Tibial artery (tissue), 4 donors: ENCODE data around the gene SMOC2.

Experiments used
- DNase-seq, 2 donors: peaks; one replicate each; pipeline ENCODE4 v3.0.0-alpha.2; 2019
- H3K27ac ChIP-seq, 2 donors: fragments of 200-600 bp; sonication (generic) in 1 of 2; 1 replicate in 1 of 2; 2 replicates in 1 of 2; pipeline ENCODE4 v1.5.1; 2018 to 2019; ENCODE audit warnings: mild to moderate bottlenecking in 1 of 2
- H3K27me3 ChIP-seq, 2 donors: fragments of 200-600 bp; sonication (generic) in 1 of 2; one replicate each; pipeline versions ENCODE4 v1.5.1 to v1.6.0; 2016 to 2019
- H3K36me3 ChIP-seq, 3 donors: fragments of 200-600 bp; sonication (generic) in 2 of 3; one replicate each; pipeline ENCODE4 v1.5.1; 2016 to 2019; ENCODE audit warnings: mild to moderate bottlenecking in 2 of 3
- H3K4me1 ChIP-seq, 4 donors: fragments of 200-600 bp; sonication (generic) in 2 of 4; 1 replicate in 3 of 4; 2 replicates in 1 of 4; pipeline ENCODE4 v1.5.1; 2016 to 2019
- H3K4me3 ChIP-seq, 2 donors: fragments of 200-600 bp; sonication (generic) in 1 of 2; 1 replicate in 1 of 2; 2 replicates in 1 of 2; pipeline ENCODE4 v1.5.1; 2018 to 2019; ENCODE audit warnings: mild to moderate bottlenecking in 2 of 2
- H3K9me3 ChIP-seq, 3 donors: fragments of 200-600 bp; sonication (generic) in 1 of 3; one replicate each; pipeline ENCODE4 v1.5.1; 2016 to 2019
- CTCF ChIP-seq, 2 experiments: fragments of 200-600 bp in 1 of 2; fragments of 450-650 bp in 1 of 2; IDR thresholded peaks; one replicate each; pipeline ENCODE4 v1.5.1; 2017 to 2019; ENCODE audit warnings: antibody characterized with exemption in 2 of 2, mild to moderate bottlenecking in 1 of 2, moderate library complexity in 1 of 2
- intact Hi-C: fragments of 100-400 bp; cut with DNase I; formaldehyde crosslinking; loops from one replicate; pipeline ENCODE4 v1.15.0; 2023; ENCODE audit warnings: low total_unique reads

The SMOC2 gene

GRCh38 chr6:168557512-168557911 is 116.5 kb downstream of the SMOC2 start:
- DNase-seq: no peak
- TF ChIP-seq CTCF (IDR thresholded peaks at IDR 0.05): no peak
- no peaks in the 10 kb centered on the region for H3K4me1 ChIP-seq
- peaks cover 0 to 9% (median 0%) of the 10 kb centered on the region in 3 donors for H3K36me3 ChIP-seq
- H3K4me3 ChIP-seq: no peak overlapping the region
- no peak overlapping the region for H3K27ac ChIP-seq
- H3K9me3 ChIP-seq: no peaks in the 10 kb centered on the region
- intact Hi-C loops: no loop called here
- no peaks in the 10 kb centered on the region for H3K27me3 ChIP-seq

GRCh38 chr6:168558686-168559085 is 117.7 kb downstream of the SMOC2 start:
- intact Hi-C loops: no loop called here
- TF ChIP-seq CTCF (IDR thresholded peaks at IDR 0.05): no peak
- no peak overlapping the region for H3K4me3 ChIP-seq
- no peaks in the 10 kb centered on the region for H3K27me3 ChIP-seq
- H3K36me3 ChIP-seq: peaks cover 0 to 13% (median 0%) of the 10 kb centered on the region in 3 donors
- no peak overlapping the region for H3K27ac ChIP-seq
- H3K9me3 ChIP-seq: no peaks in the 10 kb centered on the region
- no peaks in the 10 kb centered on the region for H3K4me1 ChIP-seq
- no peak for DNase-seq

GRCh38 chr6:168559574-168560098 is 118.7 kb downstream of the SMOC2 start:
- H3K36me3 ChIP-seq: peaks cover 0 to 14% (median 0%) of the 10 kb centered on the region in 3 donors
- DNase-seq: no peak
- no peak overlapping the region for H3K27ac ChIP-seq
- TF ChIP-seq CTCF (IDR thresholded peaks at IDR 0.05): no peak
- intact Hi-C loops: no loop called here
- H3K4me1 ChIP-seq: no peaks in the 10 kb centered on the region
- H3K4me3 ChIP-seq: no peak overlapping the region
- no peaks in the 10 kb centered on the region for H3K9me3 ChIP-seq
- H3K27me3 ChIP-seq: no peaks in the 10 kb centered on the region

- Histone ChIP-seq H3K27ac (no peak overlapping the region), H3K9me3 (no peaks in the 10 kb centered on the region), H3K27me3 (no peaks in the 10 kb centered on the region), H3K4me3 (no peak overlapping the region), H3K36me3 (peaks cover 0 to 12% (median 0%) of the 10 kb centered on the region in 3 donors), H3K4me1 (no peaks in the 10 kb centered on the region)
- DNase-seq: no peak
- intact Hi-C loops: no loop called here
- TF ChIP-seq CTCF (IDR thresholded peaks at IDR 0.05): no peak
Observed at GRCh38 chr6:168560126-168560525, 119.1 kb downstream of the SMOC2 start.

GRCh38 chr6:168562576-168563151 is 121.7 kb downstream of the SMOC2 start:
- Histone ChIP-seq H3K27ac (no peak overlapping the region), H3K9me3 (no peaks in the 10 kb centered on the region), H3K36me3 (peaks cover 0 to 5% (median 0%) of the 10 kb centered on the region in 3 donors), H3K4me3 (no peak overlapping the region), H3K4me1 (no peaks in the 10 kb centered on the region), H3K27me3 (no peaks in the 10 kb centered on the region)
- no peak for DNase-seq
- intact Hi-C loops: no loop called here
- TF ChIP-seq CTCF (IDR thresholded peaks at IDR 0.05): no peak
